ENCODE results near the gene NPAS3.

Gene NPAS3

GRCh38 chr14:32940711-32941667 lies 2.3 kb downstream of the NPAS3 start:
- no peak for DNase-seq

- no peak for DNase-seq
These were observed 3.0 kb downstream of the NPAS3 start for GRCh38 chr14:32941668-32942065.

- no peak for DNase-seq
These were observed 8.4 kb downstream of the NPAS3 start for GRCh38 chr14:32947081-32947480.

- no peak for DNase-seq
These were observed 9.1 kb downstream of the NPAS3 start for GRCh38 chr14:32947792-32948191.

GRCh38 chr14:32950584-32950983 lies 11.9 kb downstream of the NPAS3 start:
- DNase-seq, result no peak

- DNase-seq, result no peak
These were observed 28.7 kb downstream of the NPAS3 start for GRCh38 chr14:32967421-32967820.

- DNase-seq, result no peak
These were observed 30.4 kb downstream of the NPAS3 start for GRCh38 chr14:32968972-32969544.

GRCh38 chr14:32977913-32978312 lies 39.2 kb downstream of the NPAS3 start:
- no peak for DNase-seq

GRCh38 chr14:32978691-32979255 lies 40.1 kb downstream of the NPAS3 start:
- no peak for DNase-seq

- no peak for DNase-seq
These were observed 41.7 kb downstream of the NPAS3 start for GRCh38 chr14:32980178-32980901.

GRCh38 chr14:32980902-32981501 lies 42.3 kb downstream of the NPAS3 start:
- DNase-seq, result no peak

- DNase-seq, result no peak
These were observed 45.7 kb downstream of the NPAS3 start for GRCh38 chr14:32984241-32984930.

GRCh38 chr14:32985866-32986265 lies 47.2 kb downstream of the NPAS3 start:
- no peak for DNase-seq

- no peak for DNase-seq
These were observed 48.3 kb downstream of the NPAS3 start for GRCh38 chr14:32986791-32987540.

- DNase-seq, result no peak
These were observed 53.0 kb downstream of the NPAS3 start for GRCh38 chr14:32991691-32992090.

- no peak for DNase-seq
These were observed 55.2 kb downstream of the NPAS3 start for GRCh38 chr14:32993921-32994320.

GRCh38 chr14:32996343-32996742 lies 57.7 kb downstream of the NPAS3 start:
- no peak for DNase-seq

- no peak for DNase-seq
These were observed 59.8 kb downstream of the NPAS3 start for GRCh38 chr14:32998433-32998832.

GRCh38 chr14:33009673-33010072 lies 71.0 kb downstream of the NPAS3 start:
- no peak for DNase-seq

GRCh38 chr14:33010495-33010894 lies 71.8 kb downstream of the NPAS3 start:
- no peak for DNase-seq

- DNase-seq, result no peak
These were observed 76.0 kb downstream of the NPAS3 start for GRCh38 chr14:33014710-33015109.

- no peak for DNase-seq
These were observed 77.9 kb downstream of the NPAS3 start for GRCh38 chr14:33016613-33017012.

Measured in NCI-H1930 (cell line).